Endothelial cell (in vitro differentiated cells): Measurements from ENCODE around the gene SLC1A7. TPM values are rescaled to one million over a fixed set of nuclear protein-coding genes. Genes with fewer than 3 reads are reported as not detected.

Source experiments
- DNase-seq: peaks from one replicate; pipeline ENCODE4 v3.0.0; 2021; ENCODE audit warnings: low spot score
- H3K27ac Mint-ChIP-seq: one replicate; pipeline ENCODE4 v1.8.0; 2021; ENCODE audit warnings: mixed read lengths, inconsistent platforms; ENCODE audit not compliant: unreplicated experiment
- H3K27me3 Mint-ChIP-seq: one replicate; pipeline ENCODE4 v1.8.0; 2021; ENCODE audit warnings: mild to moderate bottlenecking, moderate library complexity, mixed read lengths, inconsistent platforms; ENCODE audit not compliant: unreplicated experiment
- H3K36me3 Mint-ChIP-seq: one replicate; pipeline ENCODE4 v1.8.0; 2021; ENCODE audit warnings: mild to moderate bottlenecking, low read depth, mixed read lengths, inconsistent platforms; ENCODE audit not compliant: unreplicated experiment
- H3K4me1 Mint-ChIP-seq: one replicate; pipeline ENCODE4 v1.8.0; 2021; ENCODE audit warnings: mild to moderate bottlenecking, mixed read lengths, inconsistent platforms; ENCODE audit not compliant: unreplicated experiment
- H3K4me3 Mint-ChIP-seq: one replicate; pipeline ENCODE4 v1.8.0; 2021; ENCODE audit warnings: mild to moderate bottlenecking, mixed read lengths, inconsistent platforms; ENCODE audit not compliant: unreplicated experiment
- H3K9me3 Mint-ChIP-seq: one replicate; pipeline ENCODE4 v1.8.0; 2021; ENCODE audit warnings: mixed read lengths, inconsistent platforms; ENCODE audit not compliant: unreplicated experiment
- CTCF ChIP-seq: fragments of 200-600 bp; sonication (generic); IDR thresholded peaks from one replicate; pipeline ENCODE4 v1.5.0; 2021; ENCODE audit warnings: antibody characterized with exemption; ENCODE audit not compliant: unreplicated experiment
- total RNA-seq: library from RNA; stranded (reverse); fragmentation: NEBNext Ultra II Directional; extraction: Animal tissue kit (Norgen Biotek cat#: 25700); gene quantifications from one replicate; pipeline ENCODE4 v1.2.1, GENCODE V29; 2021; ENCODE audit not compliant: unreplicated experiment

Gene SLC1A7
- total RNA-seq, 1 donor from 2014 or later, result not detected

- Mint-ChIP-seq H3K4me1 (peaks cover 10% of the 10 kb centered on the region), H3K36me3 (peaks cover 3% of the 10 kb centered on the region), H3K9me3 (no peaks in the 10 kb centered on the region), H3K27me3 (peaks cover 12% of the 10 kb centered on the region), H3K4me3 (no peak overlapping the region), H3K27ac (no peak overlapping the region)
- DNase-seq, result no peak
- no peak for TF ChIP-seq CTCF
Measured at GRCh38 chr1:53122961-53123413, 19.5 kb downstream of the SLC1A7 start.

GRCh38 chr1:53122201-53122885 is 20.1 kb downstream of the SLC1A7 start:
- Mint-ChIP-seq H3K27ac (no peak overlapping the region), H3K27me3 (peaks cover 12% of the 10 kb centered on the region), H3K9me3 (no peaks in the 10 kb centered on the region), H3K4me3 (no peak overlapping the region), H3K4me1 (peaks cover 10% of the 10 kb centered on the region), H3K36me3 (peaks cover 3% of the 10 kb centered on the region)
- DNase-seq, result no peak
- TF ChIP-seq CTCF, result no peak

DNA sequence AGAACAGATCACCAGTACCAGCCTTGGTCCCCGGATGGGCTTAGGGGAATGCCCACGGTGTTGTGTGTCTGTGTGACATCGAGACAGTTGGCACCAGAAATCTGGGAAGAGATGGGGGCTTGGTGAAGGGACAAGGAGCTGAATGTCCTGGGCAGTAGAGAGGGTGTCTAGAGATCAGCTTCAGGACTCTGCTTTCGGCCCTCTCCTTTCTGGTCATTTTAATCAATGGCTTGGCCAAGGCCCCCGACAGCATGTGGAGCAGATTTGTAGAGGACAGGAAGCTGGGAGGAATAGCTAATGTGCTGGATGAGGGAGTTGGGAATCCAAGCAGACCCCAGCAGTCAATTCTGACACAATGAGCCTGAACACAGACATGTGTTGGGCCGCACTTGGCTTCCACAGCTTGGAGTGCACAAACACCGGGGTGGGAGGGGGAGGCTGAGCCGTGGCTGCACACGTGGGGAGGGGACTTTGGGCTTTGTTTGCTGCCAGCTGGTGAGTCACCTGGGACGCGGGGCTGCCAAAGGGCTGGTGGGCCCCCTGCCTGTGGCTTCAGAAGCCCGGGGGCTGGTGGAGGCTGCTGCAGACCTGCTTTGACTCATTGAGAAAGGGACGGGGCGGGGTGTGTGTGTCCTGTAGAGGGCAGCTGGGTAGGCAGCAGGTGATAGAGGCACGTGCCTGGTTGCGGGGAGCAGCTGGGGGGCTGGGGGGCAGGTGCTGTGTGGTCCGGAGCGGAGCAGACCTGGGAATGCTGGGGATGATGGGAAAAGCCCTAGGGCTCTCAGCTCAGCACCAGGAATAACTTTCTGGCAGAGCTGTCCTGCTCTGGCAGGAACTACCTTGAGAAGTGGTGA is 20.9 kb downstream of the SLC1A7 start:
- H3K27ac Mint-ChIP-seq, result peak overlapping the region; percentile 70
- peaks cover 3% of the 10 kb centered on the region for H3K36me3 Mint-ChIP-seq
- DNase-seq, result no peak
- peaks cover 14% of the 10 kb centered on the region for H3K27me3 Mint-ChIP-seq
- peaks cover 14% of the 10 kb centered on the region for H3K4me1 Mint-ChIP-seq
- no peaks in the 10 kb centered on the region for H3K9me3 Mint-ChIP-seq
- no peak overlapping the region for H3K4me3 Mint-ChIP-seq
- TF ChIP-seq CTCF, result no peak

GRCh38 chr1:53120659-53121058 is 21.8 kb downstream of the SLC1A7 start:
- no peak for TF ChIP-seq CTCF
- no peak for DNase-seq
- peaks cover 18% of the 10 kb centered on the region for H3K4me1 Mint-ChIP-seq
- no peak overlapping the region for H3K4me3 Mint-ChIP-seq
- peaks cover 3% of the 10 kb centered on the region for H3K36me3 Mint-ChIP-seq
- no peaks in the 10 kb centered on the region for H3K9me3 Mint-ChIP-seq
- no peak overlapping the region for H3K27ac Mint-ChIP-seq
- H3K27me3 Mint-ChIP-seq, result peaks cover 14% of the 10 kb centered on the region

DNA sequence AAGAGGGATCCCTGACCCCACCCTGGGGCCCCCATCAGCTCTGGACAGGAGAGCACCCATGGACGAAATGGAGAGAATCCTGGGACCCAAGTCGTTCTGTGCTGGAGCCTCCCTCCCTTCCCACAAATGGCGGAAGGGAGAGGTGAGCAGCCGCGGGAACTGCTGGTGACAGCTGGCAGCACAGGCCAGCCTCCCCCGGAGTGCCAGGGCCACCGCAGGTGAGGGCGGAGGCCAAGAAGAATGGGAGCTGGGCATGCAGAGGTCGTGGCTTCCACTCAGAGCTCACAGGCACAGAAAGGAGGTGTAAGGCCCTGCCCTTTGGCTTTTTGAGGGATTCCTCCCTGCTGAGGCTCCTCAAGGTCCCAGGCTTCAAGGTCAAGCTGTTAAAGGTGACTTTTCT is 24.6 kb downstream of the SLC1A7 start:
- H3K36me3 Mint-ChIP-seq, result no peaks in the 10 kb centered on the region
- H3K27ac Mint-ChIP-seq, result no peak overlapping the region
- TF ChIP-seq CTCF, result no peak
- H3K4me1 Mint-ChIP-seq, result peaks cover 12% of the 10 kb centered on the region
- H3K27me3 Mint-ChIP-seq, result peaks cover 16% of the 10 kb centered on the region
- H3K9me3 Mint-ChIP-seq, result no peaks in the 10 kb centered on the region
- no peak overlapping the region for H3K4me3 Mint-ChIP-seq
- no peak for DNase-seq
